Keratinocyte (primary cell): Measurements from ENCODE around the gene MLLT1. TPM values are rescaled to one million over a fixed set of nuclear protein-coding genes. Genes with fewer than 3 reads are reported as not detected.
"Not testable (repeated sequence)": the region's sequence is repeated elsewhere in the genome, so short reads cannot be mapped to it uniquely, and the experiment has no call there.

Experiments used
- DNase-seq: peaks from one replicate; pipeline ENCODE4 v3.0.0-alpha.2; 2011; ENCODE audit warnings: low read depth, missing footprints, low spot score
- FAIRE-seq: peaks from 2 replicates; lab custom pipeline; 2011; peaks lifted over from hg19 to GRCh38; lab: Jason Lieb, UNC
- H2AFZ ChIP-seq: 2 replicates; pipeline ENCODE4 v1.6.0; 2012; ENCODE audit warnings: low read length, control low read depth, inconsistent platforms; ENCODE audit not compliant: control insufficient read depth
- H3K27ac ChIP-seq: 2 replicates; pipeline ENCODE4 v1.5.1; 2011; ENCODE audit warnings: low read length; ENCODE audit not compliant: control insufficient read depth, insufficient read depth
- H3K27me3 ChIP-seq: 3 replicates; pipeline ENCODE4 v1.6.0; 2011; ENCODE audit warnings: low read length; ENCODE audit not compliant: control insufficient read depth, insufficient read depth; ENCODE audit errors: extremely low read depth
- H3K36me3 ChIP-seq, 2 experiments: 2 replicates in 1 of 2; 3 replicates in 1 of 2; pipeline ENCODE4 v1.5.1; 2011; ENCODE audit warnings: low read length in 2 of 2, mild to moderate bottlenecking in 1 of 2; ENCODE audit not compliant: control insufficient read depth in 2 of 2, insufficient read depth in 2 of 2; ENCODE audit errors: extremely low read depth in 1 of 2
- H3K4me1 ChIP-seq: 3 replicates; pipeline ENCODE4 v1.5.1; 2011; ENCODE audit warnings: low read length; ENCODE audit not compliant: control insufficient read depth, insufficient read depth; ENCODE audit errors: extremely low read depth
- H3K4me2 ChIP-seq: 3 replicates; pipeline ENCODE4 v1.6.0; 2011; ENCODE audit warnings: low read depth, low read length; ENCODE audit not compliant: control insufficient read depth, insufficient read depth; ENCODE audit errors: extremely low read depth
- H3K4me3 ChIP-seq, 3 experiments: fragments of 200-600 bp in 1 of 3; sonication (generic) in 1 of 3; 2 replicates in 2 of 3; 3 replicates in 1 of 3; pipeline ENCODE4 v1.5.1; 2011 to 2016; ENCODE audit warnings: low read length in 3 of 3, mild to moderate bottlenecking in 3 of 3, control low read depth in 2 of 3, inconsistent platforms in 1 of 3, low read depth in 1 of 3, mixed read lengths in 1 of 3, mixed run types in 1 of 3, moderate library complexity in 1 of 3; ENCODE audit not compliant: control insufficient read depth in 2 of 3, insufficient read depth in 2 of 3; ENCODE audit errors: extremely low read depth in 1 of 3
- H3K79me2 ChIP-seq: 2 replicates; pipeline ENCODE4 v1.6.0; 2012; ENCODE audit warnings: low read length; ENCODE audit not compliant: control insufficient read depth, insufficient read depth
- H3K9ac ChIP-seq: 3 replicates; pipeline ENCODE4 v1.6.0; 2011; ENCODE audit warnings: low read length; ENCODE audit not compliant: control insufficient read depth, insufficient read depth; ENCODE audit errors: extremely low read depth
- H3K9me1 ChIP-seq: 3 replicates; pipeline ENCODE4 v1.6.0; 2011; ENCODE audit warnings: low read length; ENCODE audit not compliant: control insufficient read depth, insufficient read depth; ENCODE audit errors: extremely low read depth
- H3K9me3 ChIP-seq: 2 replicates; pipeline ENCODE4 v1.5.1; 2012; ENCODE audit warnings: low read depth, low read length; ENCODE audit not compliant: control insufficient read depth
- H4K20me1 ChIP-seq: 3 replicates; pipeline ENCODE4 v1.6.0; 2011; ENCODE audit warnings: low read length; ENCODE audit not compliant: control insufficient read depth, insufficient read depth; ENCODE audit errors: extremely low read depth
- EZH2 ChIP-seq: IDR thresholded peaks from one replicate; pipeline ENCODE4 v1.6.1; 2012; ENCODE audit warnings: inconsistent platforms, mild to moderate bottlenecking, low read length, moderate library complexity
- dilution Hi-C: fragments of 300-500 bp; cut with MboI; formaldehyde crosslinking; loops from one replicate; pipeline ENCODE4 v1.7.0; 2020; ENCODE audit warnings: low sequenced_read_pairs; ENCODE audit not compliant: extremely low pct_ligation_motif_present
- polyA plus RNA-seq, 5 experiments: library from polyadenylated mRNA; depleted of rRNA in 3 of 5; stranded (reverse) in 3 of 5; stranded (forward) in 1 of 5; unstranded in 1 of 5; fragments of >200 nt; gene quantifications; 1 replicate in 1 of 5; 2 replicates in 3 of 5; 3 replicates in 1 of 5; pipeline versions ENCODE4 v1.2.1 to v1.2.3, GENCODE V29; 2011 to 2012; ENCODE audit warnings: missing spikeins in 2 of 5, low read depth in 1 of 5, low replicate concordance in 1 of 5
- TF ChIP-seq, protein P1 (sequence below), 3 experiments: IDR thresholded peaks in 1 of 3; conservative IDR thresholded peaks in 1 of 3; optimal IDR thresholded peaks in 1 of 3; 2 replicates in 2 of 3; 3 replicates in 1 of 3; pipeline versions ENCODE3 to v1.5.1; 2011; ENCODE audit warnings: low read length in 3 of 3, mild to moderate bottlenecking in 3 of 3, moderate library complexity in 2 of 3, control low read depth in 1 of 3, inconsistent platforms in 1 of 3; ENCODE audit not compliant: insufficient read depth in 2 of 3; ENCODE audit errors: extremely low read depth in 1 of 3

Gene MLLT1
- polyA plus RNA-seq, 1 donor (not counting 4 experiments of a cell fraction or from before 2014, with no cell fraction given) = 8.3 TPM

DNA sequence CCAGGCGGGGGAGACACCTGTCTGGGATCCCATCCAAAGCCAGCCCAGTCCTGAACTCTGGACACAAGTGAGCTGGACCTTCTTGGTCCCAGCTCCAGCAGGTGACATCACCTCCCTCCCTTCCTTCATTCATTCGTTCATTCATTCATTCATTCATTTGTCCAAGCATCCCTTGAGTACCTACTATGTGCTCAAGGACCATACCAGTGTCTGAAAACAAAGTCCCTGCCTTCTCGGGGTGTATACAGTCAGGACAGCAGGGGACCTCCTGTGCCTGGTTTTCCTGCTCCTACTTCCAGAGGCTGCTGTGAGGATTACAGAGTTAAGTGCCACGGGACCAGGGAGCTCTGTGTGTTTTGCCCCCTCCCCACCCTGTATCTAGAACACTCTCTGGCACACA lies 39.6 kb upstream of the MLLT1 start:
- H3K36me3 ChIP-seq = no peaks in the 10 kb centered on the region
- no peaks in the 10 kb centered on the region for H3K9me1 ChIP-seq
- dilution Hi-C loops = no loop called here
- no peak overlapping the region for H3K27ac ChIP-seq
- FAIRE-seq = no peak
- no peak overlapping the region for H3K4me2 ChIP-seq
- no peak overlapping the region for H2AFZ ChIP-seq
- no peaks in the 10 kb centered on the region for H4K20me1 ChIP-seq
- H3K9ac ChIP-seq = no peak overlapping the region
- H3K27me3 ChIP-seq = no peaks in the 10 kb centered on the region
- DNase-seq = no peak
- no peaks in the 10 kb centered on the region for H3K4me1 ChIP-seq
- H3K4me3 ChIP-seq = no peak overlapping the region
- no peaks in the 10 kb centered on the region for H3K9me3 ChIP-seq
- no peaks in the 10 kb centered on the region for H3K79me2 ChIP-seq
- TF ChIP-seq EZH2 = no peak
- TF ChIP-seq, protein P1, sequence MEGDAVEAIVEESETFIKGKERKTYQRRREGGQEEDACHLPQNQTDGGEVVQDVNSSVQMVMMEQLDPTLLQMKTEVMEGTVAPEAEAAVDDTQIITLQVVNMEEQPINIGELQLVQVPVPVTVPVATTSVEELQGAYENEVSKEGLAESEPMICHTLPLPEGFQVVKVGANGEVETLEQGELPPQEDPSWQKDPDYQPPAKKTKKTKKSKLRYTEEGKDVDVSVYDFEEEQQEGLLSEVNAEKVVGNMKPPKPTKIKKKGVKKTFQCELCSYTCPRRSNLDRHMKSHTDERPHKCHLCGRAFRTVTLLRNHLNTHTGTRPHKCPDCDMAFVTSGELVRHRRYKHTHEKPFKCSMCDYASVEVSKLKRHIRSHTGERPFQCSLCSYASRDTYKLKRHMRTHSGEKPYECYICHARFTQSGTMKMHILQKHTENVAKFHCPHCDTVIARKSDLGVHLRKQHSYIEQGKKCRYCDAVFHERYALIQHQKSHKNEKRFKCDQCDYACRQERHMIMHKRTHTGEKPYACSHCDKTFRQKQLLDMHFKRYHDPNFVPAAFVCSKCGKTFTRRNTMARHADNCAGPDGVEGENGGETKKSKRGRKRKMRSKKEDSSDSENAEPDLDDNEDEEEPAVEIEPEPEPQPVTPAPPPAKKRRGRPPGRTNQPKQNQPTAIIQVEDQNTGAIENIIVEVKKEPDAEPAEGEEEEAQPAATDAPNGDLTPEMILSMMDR (optimal IDR thresholded peaks at IDR 0.05 in 1 of 3, IDR thresholded peaks at IDR 0.05 in 1 of 3, conservative IDR thresholded peaks at IDR 0.05 in 1 of 3; ENCODE audit: extremely low read depth in 1 of 3, insufficient read depth in 2 of 3, low read length in 3 of 3) = no peak

DNA sequence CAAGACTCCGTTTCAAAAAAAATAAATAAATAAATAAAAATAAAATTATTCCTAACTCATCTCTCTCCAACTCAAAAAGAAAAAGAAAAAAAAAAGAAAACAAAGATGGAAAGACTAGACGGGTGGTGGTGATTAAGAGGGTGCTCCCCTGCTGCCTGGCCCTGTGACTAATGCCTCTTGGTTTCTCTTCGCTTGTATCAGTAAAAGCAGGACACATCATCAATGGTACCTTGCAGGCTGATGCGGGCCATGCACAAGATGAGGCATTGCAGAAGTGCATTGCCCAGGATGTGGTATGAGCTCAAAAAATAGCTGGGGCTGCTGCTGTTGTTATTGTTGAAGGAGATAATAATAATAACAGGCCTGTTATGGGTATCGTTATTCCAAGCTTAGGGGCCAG lies 39.0 kb upstream of the MLLT1 start:
- no peak for FAIRE-seq
- no peak overlapping the region for H3K27ac ChIP-seq
- no peaks in the 10 kb centered on the region for H3K27me3 ChIP-seq
- H3K36me3 ChIP-seq = no peaks in the 10 kb centered on the region
- no peak for DNase-seq
- H3K4me2 ChIP-seq = no peak overlapping the region
- no peaks in the 10 kb centered on the region for H4K20me1 ChIP-seq
- H3K9me1 ChIP-seq = no peaks in the 10 kb centered on the region
- H3K9ac ChIP-seq = no peak overlapping the region
- H3K79me2 ChIP-seq = no peaks in the 10 kb centered on the region
- no peak overlapping the region for H2AFZ ChIP-seq
- dilution Hi-C loops = no loop called here
- TF ChIP-seq, protein P1 (optimal IDR thresholded peaks at IDR 0.05 in 1 of 3, IDR thresholded peaks at IDR 0.05 in 1 of 3, conservative IDR thresholded peaks at IDR 0.05 in 1 of 3; ENCODE audit: extremely low read depth in 1 of 3, insufficient read depth in 2 of 3, low read length in 3 of 3) = no peak
- TF ChIP-seq EZH2 = no peak
- H3K4me1 ChIP-seq = no peaks in the 10 kb centered on the region
- no peaks in the 10 kb centered on the region for H3K9me3 ChIP-seq
- H3K4me3 ChIP-seq = no peak overlapping the region

DNA sequence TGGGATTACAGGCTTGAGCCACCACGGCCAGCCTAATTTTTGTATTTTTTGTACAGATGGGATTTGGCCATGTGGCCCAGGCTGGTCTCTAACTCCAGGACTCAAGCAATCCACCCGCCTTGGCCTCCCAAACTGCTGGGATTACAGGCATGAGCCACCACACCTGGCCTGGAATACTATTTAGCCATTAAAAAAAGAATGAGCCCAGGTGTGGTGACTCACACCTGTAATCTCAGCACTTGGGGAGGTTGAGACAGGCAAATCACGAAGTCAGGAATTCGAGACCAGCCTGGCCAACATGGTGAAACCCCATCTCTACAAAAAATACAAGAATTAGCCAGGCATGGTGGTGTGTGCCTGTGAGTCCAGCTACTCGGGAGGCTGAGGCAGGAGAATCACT lies 35.9 kb upstream of the MLLT1 start:
- H3K9me3 ChIP-seq, H3K27ac ChIP-seq, DNase-seq, H3K4me1 ChIP-seq, H3K9ac ChIP-seq, H3K27me3 ChIP-seq, H2AFZ ChIP-seq, H3K79me2 ChIP-seq, H4K20me1 ChIP-seq, H3K4me2 ChIP-seq, H3K36me3 ChIP-seq, H3K4me3 ChIP-seq, dilution Hi-C loops, H3K9me1 ChIP-seq, FAIRE-seq: not testable (repeated sequence)
